H1 (cell line): ENCODE measurements around the gene UBR7. TPM values are rescaled to one million over a fixed set of nuclear protein-coding genes. Genes with fewer than 3 reads are reported as not detected.
"Not testable (repeated sequence)": the region's sequence is repeated elsewhere in the genome, so short reads cannot be mapped to it uniquely, and the experiment has no call there.

Experiments used
- CTCF ChIA-PET: fragments of 300-600 bp; sonication (Branson Sonifier 250); formaldehyde crosslinking; loops from one replicate; lab custom pipeline; 2021; ENCODE audit not compliant: partially characterized antibody; lab: Charles Lee
- POLR2A ChIA-PET: fragments of 300-600 bp; sonication (Branson Sonifier 250); formaldehyde crosslinking; loops from one replicate; lab custom pipeline; 2021; ENCODE audit warnings: inconsistent platforms; ENCODE audit not compliant: partially characterized antibody; lab: Charles Lee
- DNase-seq, 2 experiments: peaks; one replicate each; pipeline versions ENCODE4 v3.0.0 to v3.0.0-alpha.2; 2010 to 2022; ENCODE audit warnings: low spot score in 2 of 2, low read depth in 1 of 2, mixed read lengths in 1 of 2
- FAIRE-seq: peaks from 2 replicates; lab custom pipeline; 2011; peaks lifted over from hg19 to GRCh38; lab: Jason Lieb, UNC
- H2AFZ ChIP-seq: 2 replicates; pipeline ENCODE4 v1.8.1; 2012; ENCODE audit warnings: low read length, inconsistent platforms
- H2AK5ac ChIP-seq: 2 replicates; pipeline ENCODE4 v1.6.1; 2013; ENCODE audit warnings: low read depth, low read length
- H2BK120ac ChIP-seq: replicated peaks from 2 replicates; pipeline ENCODE3; 2013; ENCODE audit warnings: low read depth, low read length, inconsistent platforms
- H2BK12ac ChIP-seq: 2 replicates; pipeline ENCODE4 v1.6.1; 2013; ENCODE audit warnings: low read depth, low read length
- H2BK15ac ChIP-seq: 2 replicates; pipeline ENCODE4 v1.6.1; 2013; ENCODE audit warnings: low read length
- H2BK20ac ChIP-seq: 2 replicates; pipeline ENCODE4 v1.6.1; 2013; ENCODE audit warnings: low read length
- H2BK5ac ChIP-seq: 2 replicates; pipeline ENCODE4 v1.6.1; 2013; ENCODE audit warnings: low read depth, low read length
- H3K14ac ChIP-seq: 2 replicates; pipeline ENCODE4 v1.6.1; 2013; ENCODE audit warnings: inconsistent platforms; ENCODE audit not compliant: insufficient read length
- H3K18ac ChIP-seq: 2 replicates; pipeline ENCODE4 v1.6.1; 2013; ENCODE audit warnings: low read length; ENCODE audit errors: extremely low read depth
- H3K23ac ChIP-seq: 2 replicates; pipeline ENCODE4 v1.6.1; 2013; ENCODE audit warnings: inconsistent platforms; ENCODE audit not compliant: insufficient read length
- H3K23me2 ChIP-seq: 2 replicates; pipeline ENCODE4 v1.6.1; 2013; ENCODE audit warnings: low read depth, low read length
- H3K27ac ChIP-seq: 2 replicates; pipeline ENCODE4 v1.6.1; 2011; ENCODE audit warnings: low read depth, low read length, inconsistent platforms
- H3K27me3 ChIP-seq, 4 experiments: replicated peaks in 1 of 4; 1 replicate in 1 of 4; 2 replicates in 3 of 4; pipeline versions ENCODE4 v1.6.1 to v1.8.1; 2011 to 2013; ENCODE audit warnings: low read length in 3 of 4, mild to moderate bottlenecking in 3 of 4, inconsistent platforms in 2 of 4, mixed read lengths in 2 of 4, moderate library complexity in 1 of 4; ENCODE audit not compliant: control insufficient read depth in 3 of 4, insufficient read depth in 3 of 4; ENCODE audit errors: extremely low read depth in 1 of 4
- H3K36me3 ChIP-seq, 4 experiments: 2 replicates each; pipeline versions ENCODE4 v1.6.1 to v1.8.1; 2011 to 2013; ENCODE audit warnings: mild to moderate bottlenecking in 4 of 4, low read length in 3 of 4, moderate library complexity in 2 of 4, control low read depth in 1 of 4, inconsistent platforms in 1 of 4; ENCODE audit not compliant: insufficient read depth in 4 of 4, control insufficient read depth in 2 of 4
- H3K4ac ChIP-seq: replicated peaks from 2 replicates; pipeline ENCODE3; 2013; ENCODE audit warnings: low read length, low read depth, mixed read lengths, inconsistent platforms; ENCODE audit not compliant: insufficient read length
- H3K4me1 ChIP-seq, 4 experiments: replicated peaks in 1 of 4; 1 replicate in 1 of 4; 2 replicates in 3 of 4; pipeline versions ENCODE4 v1.6.1 to v1.8.1; 2011 to 2013; ENCODE audit warnings: low read length in 3 of 4, inconsistent platforms in 2 of 4, mixed read lengths in 1 of 4; ENCODE audit not compliant: insufficient read depth in 4 of 4, control insufficient read depth in 3 of 4
- H3K4me2 ChIP-seq, 2 experiments: 2 replicates each; pipeline versions ENCODE4 v1.6.1 to v1.8.1; 2011 to 2013; ENCODE audit warnings: low read depth in 2 of 2, low read length in 2 of 2, control low read depth in 1 of 2, inconsistent platforms in 1 of 2, mild to moderate bottlenecking in 1 of 2; ENCODE audit not compliant: insufficient read depth in 1 of 2
- H3K4me3 ChIP-seq, 4 experiments: fragments of 200-600, 300-600 bp in 1 of 4; sonication (generic), shearing (Covaris generic), sonication (Bioruptor Twin) in 1 of 4; 2 replicates each; pipeline versions ENCODE4 v1.5.1 to v1.8.1; 2011 to 2016; ENCODE audit warnings: low read length in 4 of 4, low read depth in 3 of 4, control low read depth in 2 of 4, inconsistent platforms in 2 of 4, mild to moderate bottlenecking in 2 of 4, mixed read lengths in 1 of 4, moderate library complexity in 1 of 4; ENCODE audit not compliant: insufficient read depth in 2 of 4; ENCODE audit errors: extremely low read depth in 1 of 4
- H3K56ac ChIP-seq: replicated peaks from 2 replicates; pipeline ENCODE3; 2013; ENCODE audit warnings: low read depth, mild to moderate bottlenecking, mixed read lengths, low read length, inconsistent platforms; ENCODE audit not compliant: insufficient read length
- H3K79me1 ChIP-seq: 2 replicates; pipeline ENCODE4 v1.6.1; 2013; ENCODE audit warnings: low read depth, low read length, control low read depth
- H3K79me2 ChIP-seq, 2 experiments: 2 replicates each; pipeline versions ENCODE4 v1.6.1 to v1.8.1; 2012 to 2013; ENCODE audit warnings: low read length in 2 of 2, mild to moderate bottlenecking in 2 of 2, inconsistent platforms in 1 of 2; ENCODE audit not compliant: insufficient read depth in 2 of 2, control insufficient read depth in 1 of 2
- H3K9ac ChIP-seq, 4 experiments: replicated peaks in 1 of 4; 1 replicate in 1 of 4; 2 replicates in 3 of 4; pipeline versions ENCODE4 v1.6.1 to v1.8.1; 2011 to 2013; ENCODE audit warnings: low read depth in 3 of 4, low read length in 3 of 4, control low read depth in 2 of 4, mild to moderate bottlenecking in 2 of 4, moderate library complexity in 2 of 4, inconsistent platforms in 1 of 4; ENCODE audit errors: extremely low read depth in 1 of 4
- H3K9me3 ChIP-seq, 2 experiments: 2 replicates each; pipeline versions ENCODE4 v1.6.1 to v1.8.1; 2012 to 2013; ENCODE audit warnings: mild to moderate bottlenecking in 2 of 2, moderate library complexity in 2 of 2, control low read depth in 1 of 2, inconsistent platforms in 1 of 2, low read depth in 1 of 2, low read length in 1 of 2, mixed read lengths in 1 of 2; ENCODE audit not compliant: insufficient read depth in 2 of 2
- H4K20me1 ChIP-seq, 2 experiments: replicated peaks in 1 of 2; 2 replicates each; pipeline versions ENCODE3 to v1.8.1; 2011 to 2013; ENCODE audit warnings: inconsistent platforms in 2 of 2, low read length in 2 of 2, mild to moderate bottlenecking in 1 of 2; ENCODE audit not compliant: insufficient read depth in 2 of 2, control insufficient read depth in 1 of 2
- H4K5ac ChIP-seq: 2 replicates; pipeline ENCODE4 v1.6.1; 2013; ENCODE audit warnings: low read length, low read depth, mixed read lengths, inconsistent platforms; ENCODE audit not compliant: insufficient read length
- H4K8ac ChIP-seq: 2 replicates; pipeline ENCODE4 v1.8.0; 2013; ENCODE audit warnings: mild to moderate bottlenecking, moderate library complexity, low read length, inconsistent platforms; ENCODE audit not compliant: insufficient read depth; ENCODE audit errors: extremely low read depth
- H4K91ac ChIP-seq: replicated peaks from 2 replicates; pipeline ENCODE3; 2013; ENCODE audit warnings: low read length, mixed read lengths, inconsistent platforms; ENCODE audit not compliant: insufficient read length
- EP300 ChIP-seq, 2 experiments: IDR thresholded peaks; 1 replicate in 1 of 2; 2 replicates in 1 of 2; pipeline ENCODE4 v1.6.1; 2011 to 2012; ENCODE audit warnings: low read depth in 2 of 2, low read length in 2 of 2, mild to moderate bottlenecking in 2 of 2, borderline replicate concordance in 1 of 2, inconsistent platforms in 1 of 2, moderate library complexity in 1 of 2
- MAFK ChIP-seq: IDR thresholded peaks from 2 replicates; pipeline ENCODE4 v1.6.1; 2012; ENCODE audit warnings: low read depth, mild to moderate bottlenecking, improper control_type of control experiment, low read length
- POLR2AphosphoS5 ChIP-seq: IDR thresholded peaks from 2 replicates; pipeline ENCODE4 v1.6.1; 2011; ENCODE audit warnings: low read depth, low read length
- RNF2 ChIP-seq: fragments of 200-900, 300-1000 bp; sonication (generic); IDR thresholded peaks from 2 replicates; pipeline ENCODE4 v1.7.1; 2016; ENCODE audit warnings: borderline replicate concordance, low read depth, mild to moderate bottlenecking, antibody characterized with exemption, low read length; ENCODE audit not compliant: poor library complexity, severe bottlenecking; ENCODE audit errors: missing control alignments
- SIRT6 ChIP-seq: IDR thresholded peaks from one replicate; pipeline ENCODE4 v1.7.1; 2012; ENCODE audit warnings: low read length, inconsistent platforms
- TBP ChIP-seq: IDR thresholded peaks from 2 replicates; pipeline ENCODE4 v1.6.1; 2011; ENCODE audit warnings: low read depth, low read length, improper control_type of control experiment
- ZNF274 ChIP-seq: IDR thresholded peaks from 2 replicates; pipeline ENCODE4 v1.7.0; 2012; ENCODE audit warnings: low read length, borderline replicate concordance; ENCODE audit errors: extremely low read depth
- WGBS, 2 experiments: shearing (Covaris generic) in 1 of 2; methylation state at CpG; one replicate each; pipeline versions ENCODE4 v1.1.6 to v1.1.7; 2013 to 2015; ENCODE audit warnings: low lambda C conversion rate in 2 of 2, mixed read lengths in 2 of 2, inconsistent platforms in 1 of 2, low coverage in 1 of 2, missing lambda C conversion rate in 1 of 2; ENCODE audit not compliant: insufficient replicate concordance in 2 of 2, insufficient coverage in 1 of 2, insufficient read length in 1 of 2; ENCODE audit errors: extremely low coverage in 1 of 2, missing lambda C conversion rate in 1 of 2; 5-methylcytosine and 5-hydroxymethylcytosine counted together
- polyA plus RNA-seq, 7 experiments: library from polyadenylated mRNA; depleted of rRNA in 3 of 7; stranded (reverse) in 5 of 7; unstranded in 2 of 7; fragments of >200 nt in 5 of 7; fragments of 200-250 nt in 2 of 7; gene quantifications; 1 replicate in 5 of 7; 2 replicates in 1 of 7; 4 replicates in 1 of 7; pipeline versions ENCODE4 v1.2.1 to v1.2.3, GENCODE V29; 2011 to 2013; ENCODE audit warnings: missing spikeins in 2 of 7, mixed read lengths in 2 of 7
- total RNA-seq: library from RNA; stranded (reverse); fragmentation: NEBNext Ultra II Directional; extraction: Animal tissue kit (Norgen Biotek cat#: 25700); gene quantifications from 2 replicates; pipeline ENCODE4 v1.2.1, GENCODE V29; 2021
- TF ChIP-seq, protein P1 (sequence below): IDR thresholded peaks from 2 replicates; pipeline ENCODE4 v1.6.1; 2012; ENCODE audit warnings: inconsistent platforms

UBR7 gene
- total and polyA plus RNA-seq, 2 of the 8 experiments (the other 6 are each of a cell fraction or from before 2014, with no cell fraction given) = 20.1 to 28.4 TPM

DNA sequence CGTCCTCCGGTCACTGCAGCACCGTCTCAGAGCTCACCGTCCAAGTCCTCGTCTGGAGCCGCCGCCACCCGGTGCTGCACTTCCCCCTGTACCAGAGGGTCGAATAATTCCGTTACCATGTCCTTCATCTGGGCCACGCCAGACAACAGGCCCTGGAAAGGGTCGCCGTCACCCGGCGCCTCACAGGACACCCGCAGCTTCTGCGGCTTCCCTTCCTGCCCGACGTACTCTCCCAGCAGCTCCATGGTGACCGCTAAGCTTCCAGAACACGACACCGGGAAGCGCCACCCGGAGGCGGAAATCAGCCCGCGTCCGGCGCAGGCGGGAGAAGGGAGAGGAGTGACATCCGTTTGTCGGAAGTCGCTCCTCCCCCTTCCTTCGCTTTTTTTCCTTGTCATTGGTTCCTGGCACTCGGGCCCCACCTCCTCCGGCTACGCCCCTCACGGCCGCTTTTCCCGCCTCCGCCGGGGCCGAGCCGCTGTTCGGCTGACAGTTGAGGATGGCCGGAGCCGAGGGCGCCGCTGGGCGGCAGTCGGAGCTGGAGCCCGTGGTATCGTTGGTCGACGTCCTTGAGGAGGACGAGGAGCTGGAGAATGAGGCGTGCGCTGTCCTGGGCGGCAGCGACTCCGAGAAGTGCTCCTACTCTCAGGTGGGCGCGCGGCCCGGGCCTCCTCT, at the start of gene UBR7, which contains the start of gene GON7 (continued):
- TF ChIP-seq RNF2 = no peak
- TF ChIP-seq POLR2AphosphoS5 = peak; percentile 59
- TF ChIP-seq, protein P1, sequence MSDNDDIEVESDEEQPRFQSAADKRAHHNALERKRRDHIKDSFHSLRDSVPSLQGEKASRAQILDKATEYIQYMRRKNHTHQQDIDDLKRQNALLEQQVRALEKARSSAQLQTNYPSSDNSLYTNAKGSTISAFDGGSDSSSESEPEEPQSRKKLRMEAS = peak; percentile 72
- TF ChIP-seq EP300 (IDR thresholded peaks at IDR 0.05; ENCODE audit: borderline replicate concordance in 1 of 2, low read depth in 2 of 2, low read length in 2 of 2) = no peak
- TF ChIP-seq SIRT6 = no peak
- TF ChIP-seq ZNF274 = no peak
- 0 out of 2 replicates have a peak, but pooled peaks have one; percentile 28 for TF ChIP-seq TBP
- no peak for TF ChIP-seq MAFK
- TF ChIP-seq, all 59 proteins: peak for 22

DNA sequence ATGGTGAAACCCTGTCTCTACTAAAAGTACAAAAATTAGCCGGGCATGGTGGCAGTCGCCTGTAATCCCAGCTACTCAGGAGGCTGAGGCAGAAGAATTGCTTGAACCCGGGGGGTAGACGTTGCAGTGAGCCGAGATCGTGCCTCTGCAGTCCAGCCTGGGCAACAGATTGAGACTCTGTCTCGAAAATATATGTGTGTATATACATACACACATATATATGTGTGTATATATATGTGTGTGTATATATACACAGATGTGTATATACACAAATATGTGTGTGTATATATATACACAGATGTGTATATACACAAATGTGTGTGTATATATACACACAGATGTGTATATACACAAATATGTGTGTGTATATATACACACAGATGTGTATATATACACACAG, 48.7 kb upstream of the UBR7 start:
- H3K79me2 ChIP-seq, H3K4me3 ChIP-seq, H2BK15ac ChIP-seq, H3K9ac ChIP-seq, H3K36me3 ChIP-seq, FAIRE-seq, H3K14ac ChIP-seq, H2AFZ ChIP-seq, H3K4me2 ChIP-seq, CTCF ChIA-PET, H4K5ac ChIP-seq, H3K4me1 ChIP-seq, H3K23me2 ChIP-seq, H2BK12ac ChIP-seq, H3K4ac ChIP-seq, H2AK5ac ChIP-seq, H4K8ac ChIP-seq, H3K79me1 ChIP-seq, H4K91ac ChIP-seq, H3K18ac ChIP-seq, H2BK120ac ChIP-seq, H4K20me1 ChIP-seq, H3K27ac ChIP-seq, H2BK5ac ChIP-seq, H2BK20ac ChIP-seq, H3K9me3 ChIP-seq, H3K56ac ChIP-seq, H3K23ac ChIP-seq, POLR2A ChIA-PET, H3K27me3 ChIP-seq, DNase-seq: not testable (repeated sequence)
- WGBS, 2 experiments = 92% methylated on average over 7 of the region's 7 CpGs; no CpG with 5 or more reads in 1 of the 2 experiments
